NCI-H146 treated with DMSO at 0.1 percent for 48 hours (cell line): Measurements from ENCODE around the gene CFAP20DC.
"Not testable (repeated sequence)": the region's sequence is repeated elsewhere in the genome, so short reads cannot be mapped to it uniquely, and the experiment has no call there.

Experiments used
- DNase-seq: peaks from one replicate; lab custom pipeline; 2025; ENCODE audit not compliant: unreplicated experiment; lab: John Stamatoyannopoulos, UW

Gene CFAP20DC

DNA sequence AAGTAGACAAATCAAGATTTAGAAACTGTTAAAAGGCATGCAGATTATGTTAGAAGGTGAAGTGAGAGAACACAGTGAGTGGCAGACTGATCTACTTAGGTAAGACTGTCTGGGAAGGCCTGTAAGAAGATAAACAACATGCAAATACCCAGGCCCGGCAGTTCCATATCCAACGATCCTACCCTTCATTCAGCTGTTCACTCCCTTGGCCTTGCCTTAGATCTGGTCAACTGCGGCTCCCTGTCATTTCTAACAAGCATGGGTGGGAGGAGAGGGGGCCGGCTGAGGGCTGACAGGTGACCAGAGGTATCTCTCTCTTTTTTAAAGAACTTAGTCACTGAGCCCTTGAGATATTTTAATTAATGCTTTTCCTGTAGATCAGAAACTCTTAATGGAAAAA lies 298.6 kb downstream of the CFAP20DC start:
- DNase-seq, result no peak

DNA sequence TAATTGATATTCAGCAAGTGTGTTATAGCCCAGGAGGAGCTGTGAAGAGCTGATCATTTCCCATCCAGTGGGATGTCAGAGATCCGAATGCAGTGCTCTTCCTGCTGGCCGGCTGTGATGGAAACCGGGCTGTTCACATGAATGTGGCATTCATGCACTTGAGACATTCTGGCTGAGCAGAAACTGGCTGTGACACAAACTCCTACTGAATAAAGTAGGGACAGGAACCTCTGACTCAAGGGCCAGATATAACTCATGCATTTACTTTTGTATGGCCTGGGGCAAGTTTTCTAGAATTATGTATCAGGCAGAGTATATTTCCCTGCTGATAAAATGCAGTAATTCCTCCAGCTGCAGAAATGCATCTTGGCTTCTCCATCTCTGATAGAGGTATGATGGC lies 299.9 kb downstream of the CFAP20DC start:
- no peak for DNase-seq

DNA sequence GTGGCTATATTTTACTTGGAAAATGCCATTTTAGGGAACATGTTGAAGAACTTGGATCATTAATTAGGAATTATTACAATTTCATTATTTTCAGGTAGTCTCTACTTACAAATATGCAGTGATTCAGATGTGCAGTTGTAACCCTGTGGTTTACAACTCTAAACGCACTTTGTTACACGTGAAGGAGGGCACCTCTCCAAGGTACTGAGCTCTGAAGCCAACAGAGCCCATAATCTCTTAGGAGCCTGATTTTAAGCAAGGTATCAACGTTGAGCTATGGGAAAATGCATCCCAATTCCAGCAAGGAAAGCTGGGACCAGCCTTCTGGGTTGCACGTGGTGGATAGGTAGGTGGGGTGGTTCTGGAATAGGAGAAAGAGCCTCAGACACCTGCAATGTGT lies 301.8 kb downstream of the CFAP20DC start:
- DNase-seq, result no peak

DNA sequence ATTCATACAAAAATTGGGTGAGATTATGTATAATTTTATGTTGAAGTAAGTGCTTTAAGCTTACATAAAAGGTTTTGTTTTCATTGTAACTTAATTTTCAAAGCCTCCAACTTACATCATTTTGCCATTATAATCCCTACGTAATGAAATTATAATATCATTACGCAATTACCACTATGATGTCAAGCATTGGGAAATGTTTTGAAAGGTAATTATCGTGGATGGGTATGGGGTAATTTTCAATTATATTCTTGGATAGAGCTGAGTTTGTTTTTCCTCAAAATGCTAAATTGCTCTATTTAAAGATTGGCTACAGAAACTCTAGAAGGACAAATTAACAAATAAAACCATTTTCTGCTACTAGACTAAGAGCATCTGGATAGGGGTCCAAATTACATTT lies 303.1 kb downstream of the CFAP20DC start:
- no peak for DNase-seq

DNA sequence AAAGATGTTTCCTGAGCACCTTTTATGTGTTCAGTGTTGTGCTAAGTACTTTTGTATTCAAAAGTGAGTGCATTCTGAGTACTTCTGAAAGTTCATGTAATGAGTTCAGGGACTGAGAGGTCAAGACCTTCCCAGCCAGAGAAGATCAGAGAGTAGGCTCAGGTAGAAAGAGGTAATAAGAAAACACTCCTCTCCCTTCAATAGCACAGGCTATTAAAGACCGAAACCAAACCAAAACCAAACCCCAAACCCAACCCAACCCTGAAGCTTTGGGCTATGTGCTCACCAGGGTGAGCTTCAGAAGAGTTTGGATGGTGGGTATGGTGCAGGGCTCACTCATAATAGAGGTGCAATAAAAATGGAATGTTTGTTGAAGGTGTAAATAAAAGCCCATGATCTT lies 306.5 kb downstream of the CFAP20DC start:
- DNase-seq, result no peak

DNA sequence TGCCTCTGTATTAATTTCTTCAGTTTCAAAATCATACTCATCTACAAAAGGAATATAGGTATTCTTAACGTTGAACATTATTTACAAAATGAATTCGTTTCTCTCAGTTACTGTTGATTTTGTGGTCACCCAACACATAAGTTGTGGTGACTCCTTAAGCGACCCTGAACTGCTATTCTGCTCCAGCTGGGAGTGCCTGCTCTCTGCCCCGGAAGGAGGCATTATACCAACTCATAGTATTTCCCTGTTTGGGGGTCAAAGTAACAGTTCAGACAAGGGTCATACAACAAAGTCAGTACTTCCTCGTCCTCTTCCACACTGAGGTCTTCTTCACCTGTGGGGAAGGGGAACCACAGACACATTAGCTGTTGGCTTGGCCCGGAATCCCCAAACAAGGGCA lies 307.6 kb downstream of the CFAP20DC start:
- DNase-seq, result no peak

DNA sequence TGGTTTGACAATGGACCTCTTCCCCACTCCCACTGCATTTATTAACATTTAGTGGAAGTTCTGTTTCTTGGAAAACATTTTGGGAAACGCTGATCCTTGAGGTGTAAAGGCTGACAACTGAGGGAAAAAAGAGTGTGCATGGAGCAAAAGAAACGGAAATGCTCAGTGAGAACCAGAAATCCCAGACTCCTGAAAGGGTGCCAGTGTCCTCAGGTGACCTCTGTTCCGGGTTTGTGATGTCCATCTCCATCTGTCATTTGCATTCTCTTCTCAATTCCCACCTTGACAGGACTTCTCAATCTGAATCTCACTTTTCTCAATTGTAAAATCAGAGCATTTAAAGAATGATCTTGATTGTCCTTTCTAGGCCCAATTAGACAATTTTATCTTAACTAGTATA lies 312.2 kb downstream of the CFAP20DC start:
- no peak for DNase-seq

DNA sequence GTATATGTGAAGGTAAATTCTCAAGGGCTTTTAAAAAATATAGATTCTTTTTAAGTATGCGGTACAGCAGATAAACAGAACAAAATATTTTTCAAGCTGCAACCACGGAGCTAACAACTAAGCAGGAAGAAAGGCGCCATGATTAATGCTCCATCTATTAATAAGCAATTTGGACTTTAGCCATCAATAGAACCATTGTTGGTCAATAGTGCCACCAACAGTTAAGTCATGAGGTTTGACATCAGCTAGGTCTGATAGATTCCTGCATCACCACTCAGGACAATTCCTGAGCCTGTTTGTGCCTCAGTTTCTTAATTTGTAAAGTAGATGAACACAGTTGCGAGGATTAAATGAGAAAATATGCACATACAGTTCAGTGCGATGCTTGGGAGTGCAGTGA lies 318.2 kb downstream of the CFAP20DC start:
- no peak for DNase-seq

DNA sequence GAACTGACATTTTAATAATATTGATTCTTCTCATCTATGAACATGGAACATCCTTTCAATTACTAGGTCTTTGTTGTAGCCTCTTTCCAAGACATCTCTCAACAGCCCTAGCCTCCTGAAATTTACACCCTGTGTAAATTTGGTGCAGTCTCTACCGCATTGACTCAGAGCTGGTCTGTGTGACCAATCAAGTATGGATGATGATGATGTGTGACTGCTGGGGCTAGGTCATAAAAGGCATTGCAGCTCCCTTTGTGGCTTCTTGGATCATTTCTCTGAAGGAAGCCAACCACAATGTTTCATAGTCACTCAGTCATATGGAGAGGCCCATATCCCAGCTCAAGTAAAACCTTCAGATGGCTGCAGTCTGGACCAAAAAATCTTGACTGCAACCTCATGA lies 321.1 kb downstream of the CFAP20DC start:
- DNase-seq, result no peak

DNA sequence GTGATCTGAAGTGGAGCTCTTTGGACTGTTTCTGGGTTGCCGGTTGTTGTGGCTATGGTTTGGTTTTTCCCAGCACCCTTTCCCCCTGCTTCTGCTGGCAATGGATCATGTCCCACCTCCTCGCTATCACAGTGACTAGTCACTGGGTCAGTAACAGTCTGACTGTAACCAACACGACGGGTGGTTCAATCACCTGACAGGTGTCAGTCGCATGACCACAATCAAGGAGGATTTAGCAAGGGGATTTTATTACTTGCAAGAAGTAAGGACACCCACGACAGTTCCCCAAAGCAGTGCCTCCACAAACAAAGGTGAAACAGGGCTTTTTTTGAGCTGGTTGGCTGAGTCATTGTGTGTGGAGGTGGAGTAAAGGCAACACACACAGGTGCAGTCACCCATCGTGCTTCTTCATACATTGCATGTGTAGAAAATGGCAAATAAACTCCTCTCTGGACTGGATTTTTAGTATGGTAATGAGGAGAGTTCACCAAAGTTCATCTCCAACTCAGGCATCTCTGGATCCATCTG lies 324.4 kb downstream of the CFAP20DC start:
- DNase-seq, result no peak

DNA sequence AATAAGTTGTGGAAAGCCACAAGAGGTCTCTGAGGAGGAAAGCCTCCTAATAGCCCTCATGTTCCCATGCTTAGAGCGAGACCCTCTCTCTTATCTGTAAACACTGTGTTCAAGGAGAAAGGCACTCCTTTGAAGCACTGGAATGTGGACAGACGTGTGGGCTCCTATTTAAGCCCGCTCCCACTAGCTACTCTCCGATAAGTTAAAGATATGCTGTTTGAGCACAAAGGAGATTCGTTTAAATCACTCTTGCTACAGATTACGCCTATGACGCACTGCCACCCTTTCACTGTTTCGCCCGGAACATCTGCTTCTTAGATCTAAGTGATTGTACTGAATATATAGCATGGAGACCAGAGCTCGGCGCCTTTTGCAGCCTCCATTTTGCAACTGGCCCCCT lies 325.5 kb downstream of the CFAP20DC start:
- no peak for DNase-seq

DNA sequence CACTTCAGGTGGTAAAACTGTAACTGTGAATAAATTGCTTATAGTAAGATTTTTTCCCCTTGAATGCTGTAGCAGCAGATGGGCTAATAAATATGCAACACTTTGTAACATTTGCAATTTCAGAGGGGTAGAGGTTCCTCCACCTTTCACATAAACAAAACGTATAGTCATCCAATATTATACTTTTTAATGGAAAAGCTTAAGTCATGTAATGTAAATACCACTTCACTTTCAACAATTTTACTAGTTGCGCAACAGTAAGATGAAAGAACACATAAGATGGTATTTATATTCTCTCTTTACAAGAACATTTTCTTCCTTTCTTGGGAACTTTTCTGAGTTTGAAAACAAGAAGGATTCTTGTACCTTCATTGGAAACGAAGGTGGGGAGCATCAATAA lies 326.7 kb downstream of the CFAP20DC start:
- DNase-seq, result no peak

DNA sequence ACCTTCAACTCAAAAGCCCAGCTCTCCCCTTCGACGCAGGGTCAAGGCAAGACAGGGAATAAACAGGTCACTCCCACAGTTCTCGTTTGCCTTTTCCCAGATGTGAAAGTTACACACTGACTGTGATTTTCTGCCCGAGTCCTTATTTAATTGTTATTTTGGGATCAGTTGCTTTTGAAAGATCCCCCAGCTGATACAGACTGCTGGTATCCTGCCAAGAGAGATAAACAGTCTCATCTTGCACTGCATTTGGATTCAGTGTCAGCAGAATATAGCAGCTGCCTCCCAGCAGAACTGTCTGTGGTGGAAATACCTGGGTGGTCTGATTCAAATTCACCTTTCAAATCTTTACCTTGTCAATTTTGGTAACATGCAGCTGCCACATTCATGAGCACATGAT lies 327.3 kb downstream of the CFAP20DC start:
- peak; percentile 61 for DNase-seq

DNA sequence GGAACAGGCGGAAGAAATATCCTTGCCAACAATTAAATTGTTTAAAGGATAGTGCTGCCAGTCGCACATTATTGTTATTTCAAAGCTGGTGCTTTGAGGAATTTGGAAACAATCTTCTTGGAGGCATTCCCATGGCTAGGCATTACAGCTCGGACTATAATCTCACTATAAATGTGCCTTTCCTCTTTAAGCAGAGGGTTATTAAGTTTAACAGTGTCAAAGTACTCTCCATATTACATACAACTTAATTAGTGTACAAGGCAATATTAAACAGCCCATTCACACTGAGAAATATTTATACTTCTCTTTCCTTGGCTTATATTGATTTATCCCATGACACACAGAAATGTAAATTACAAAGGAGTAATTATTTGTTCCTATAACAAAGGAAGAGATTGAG lies 329.3 kb downstream of the CFAP20DC start:
- no peak for DNase-seq

DNA sequence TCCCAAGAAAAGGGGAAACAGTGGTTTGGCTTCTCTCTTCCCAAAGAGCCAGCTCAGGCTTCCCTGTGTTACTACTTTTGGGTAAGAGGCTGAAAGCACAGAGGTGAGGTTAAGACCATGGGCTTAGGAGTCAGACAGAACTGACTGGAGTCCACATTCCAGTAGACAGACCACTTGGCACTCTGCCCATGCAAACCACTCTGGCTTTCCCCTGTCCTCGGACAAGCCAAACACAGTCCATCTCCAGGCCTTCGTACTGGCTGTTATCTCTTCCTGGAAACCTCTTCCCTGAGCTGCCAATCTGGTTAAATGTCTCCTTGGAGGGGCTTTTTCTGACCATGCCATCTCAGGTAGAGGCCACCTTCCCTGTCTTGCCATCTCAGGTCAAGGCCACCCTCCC lies 330.1 kb downstream of the CFAP20DC start:
- DNase-seq, result no peak

DNA sequence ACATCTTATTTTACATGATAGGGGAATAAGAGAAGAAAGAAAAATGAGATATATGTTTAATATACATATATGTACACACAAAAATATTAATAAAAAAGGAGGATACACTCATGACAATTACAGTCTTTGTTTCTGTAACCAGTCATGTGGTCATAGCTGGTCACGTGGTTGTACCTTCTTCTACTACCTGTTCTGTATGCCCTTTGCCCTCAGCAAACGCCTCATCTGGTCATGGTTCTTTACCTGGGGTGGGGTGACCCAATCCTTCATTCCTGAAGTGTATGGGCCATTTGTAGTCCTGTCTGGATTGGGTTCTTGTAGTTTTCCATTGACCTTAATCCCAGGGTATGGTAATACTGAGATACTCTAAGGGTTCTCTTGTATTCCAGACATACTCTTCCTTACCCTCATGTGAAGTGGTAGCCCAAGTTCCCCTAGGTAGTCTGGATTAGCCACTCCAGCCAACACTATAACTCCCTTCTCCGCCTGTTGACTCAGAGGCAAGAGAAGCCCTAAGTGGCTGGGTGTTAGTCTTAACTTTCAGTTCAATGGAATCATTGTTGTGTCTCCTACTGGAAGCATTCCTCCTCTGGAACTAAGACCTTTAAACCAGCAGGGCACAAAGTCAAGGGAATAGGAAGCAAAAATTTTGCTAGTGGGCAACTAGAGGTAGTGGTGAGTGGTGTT lies 336.0 kb downstream of the CFAP20DC start:
- no peak for DNase-seq

DNA sequence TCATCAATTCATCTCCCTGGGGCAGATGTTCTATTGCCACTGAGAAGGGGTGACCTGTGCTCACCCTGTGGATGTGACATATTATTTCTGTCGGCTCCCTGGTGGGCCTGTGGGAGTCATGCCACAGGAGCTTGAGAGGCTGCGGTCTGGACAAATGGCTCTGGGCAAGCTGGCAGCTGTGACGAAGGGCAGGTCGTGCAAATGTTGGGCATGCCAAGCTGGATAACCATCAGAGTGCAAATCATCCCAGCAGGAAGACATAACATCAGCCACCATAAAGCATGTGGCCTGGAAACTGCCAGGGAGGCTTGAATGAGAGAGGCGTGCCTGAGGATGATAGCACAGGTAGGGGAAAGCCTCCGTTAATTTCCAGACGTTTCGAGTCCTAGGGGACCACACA lies 338.0 kb downstream of the CFAP20DC start:
- DNase-seq, result no peak

DNA sequence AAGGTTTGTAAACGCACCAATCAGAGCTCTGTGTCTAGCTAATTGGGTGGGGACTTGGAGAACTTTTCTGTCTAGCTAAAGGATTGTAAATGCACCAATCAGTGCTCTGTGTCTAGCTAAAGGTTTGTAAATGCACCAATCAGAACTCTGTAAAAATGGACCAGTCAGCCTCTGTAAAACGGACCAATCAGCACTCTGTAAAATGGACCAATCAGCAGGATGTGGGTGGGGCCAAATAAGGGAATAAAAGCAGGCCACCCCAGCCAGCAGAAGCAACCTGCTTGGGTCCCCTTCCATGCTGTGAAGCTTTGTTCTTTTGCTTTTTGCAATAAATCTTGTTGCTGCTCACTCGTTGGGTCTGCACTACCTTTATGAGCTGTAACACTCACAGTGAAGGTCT lies 340.8 kb downstream of the CFAP20DC start:
- not testable (repeated sequence) for DNase-seq

DNA sequence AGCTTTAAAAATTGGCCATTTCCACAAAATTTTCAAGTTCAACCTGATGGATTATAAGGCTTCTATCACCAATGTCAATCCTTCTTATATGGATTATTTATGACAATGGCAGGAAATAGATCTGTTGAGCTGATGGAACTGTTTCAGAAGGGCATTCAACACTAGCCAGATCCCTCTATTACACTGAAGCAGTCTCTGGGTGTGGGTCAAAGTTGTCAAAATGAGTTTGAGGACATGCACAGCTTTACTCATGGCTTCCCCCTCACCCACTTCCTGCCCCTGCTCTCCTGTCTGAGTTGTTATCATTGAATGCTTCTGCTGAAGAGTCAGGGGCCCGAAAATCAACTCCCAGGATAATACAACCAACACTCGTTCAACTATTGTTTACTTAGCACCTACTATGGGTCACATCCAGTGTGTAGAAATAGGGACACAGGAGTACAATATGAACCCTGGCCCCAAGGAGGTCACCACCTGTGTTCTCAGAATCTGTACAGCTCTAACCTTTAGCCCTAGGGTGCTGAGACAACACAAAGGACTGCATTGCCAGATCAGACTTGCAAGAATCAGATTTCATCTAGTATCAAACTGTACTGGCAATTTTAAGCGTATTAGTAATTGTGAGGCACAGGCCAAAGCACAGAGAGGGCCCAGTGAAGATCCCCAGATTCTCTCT lies 341.6 kb downstream of the CFAP20DC start:
- no peak for DNase-seq

DNA sequence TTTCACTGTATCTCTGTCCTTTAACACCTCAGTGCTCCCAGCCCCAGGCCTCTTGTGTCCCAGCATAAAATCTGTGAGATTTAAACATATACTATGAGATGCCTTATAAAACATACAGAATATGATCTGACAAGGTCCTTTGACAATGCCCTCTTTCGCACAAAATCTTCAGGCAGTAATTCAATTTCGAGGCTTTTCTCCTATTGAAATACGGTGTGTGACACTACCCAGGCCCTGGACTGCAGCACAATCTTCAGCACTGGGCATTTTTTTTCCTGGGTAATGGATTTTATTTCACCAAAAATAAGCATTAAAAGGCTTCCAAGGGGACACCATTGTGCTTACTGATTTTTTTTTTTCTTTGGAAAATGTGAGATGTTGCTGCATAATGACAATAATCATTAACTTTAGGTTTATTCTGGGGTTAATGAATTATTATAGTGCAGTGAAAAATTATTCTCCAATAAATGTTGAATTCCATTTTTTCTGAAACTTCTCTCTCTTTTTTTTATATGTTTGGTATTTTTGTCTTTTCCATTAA lies 342.4 kb downstream of the CFAP20DC start:
- DNase-seq, result no peak

DNA sequence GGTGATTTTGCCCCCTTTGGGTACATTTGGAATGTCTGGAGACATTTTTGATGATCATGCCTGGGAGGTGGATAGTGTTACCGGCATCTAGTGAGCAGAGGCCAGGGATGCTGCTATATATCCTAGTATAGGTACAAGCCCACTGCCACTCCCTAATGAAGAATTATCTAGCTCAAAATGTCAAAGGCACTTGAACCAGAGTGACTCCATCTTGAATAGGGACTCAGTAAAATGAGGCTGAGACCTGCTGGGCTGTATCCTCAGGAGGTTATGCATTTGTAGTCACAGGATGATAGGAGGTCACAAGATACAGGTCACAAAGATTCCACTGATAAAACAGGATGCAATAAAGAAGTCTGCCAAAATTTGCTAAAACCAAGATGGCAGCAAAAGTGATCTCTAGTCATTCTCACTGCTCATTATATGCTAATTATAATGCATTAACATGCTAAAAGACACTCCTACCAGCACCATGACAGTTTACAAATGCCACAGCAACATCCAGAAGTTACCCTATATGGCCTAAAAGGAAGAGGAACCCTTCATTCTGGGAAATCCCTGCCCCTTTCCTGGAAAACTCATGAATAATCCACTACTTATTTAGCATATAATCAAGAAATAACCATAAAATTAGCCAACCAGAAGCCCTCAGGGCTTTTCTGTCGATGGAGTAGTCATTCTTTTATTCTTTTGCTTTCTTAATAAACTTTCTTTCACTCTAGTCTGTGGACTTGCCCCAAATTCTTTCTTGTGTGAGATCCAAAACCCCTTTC lies 343.2 kb downstream of the CFAP20DC start:
- no peak for DNase-seq

DNA sequence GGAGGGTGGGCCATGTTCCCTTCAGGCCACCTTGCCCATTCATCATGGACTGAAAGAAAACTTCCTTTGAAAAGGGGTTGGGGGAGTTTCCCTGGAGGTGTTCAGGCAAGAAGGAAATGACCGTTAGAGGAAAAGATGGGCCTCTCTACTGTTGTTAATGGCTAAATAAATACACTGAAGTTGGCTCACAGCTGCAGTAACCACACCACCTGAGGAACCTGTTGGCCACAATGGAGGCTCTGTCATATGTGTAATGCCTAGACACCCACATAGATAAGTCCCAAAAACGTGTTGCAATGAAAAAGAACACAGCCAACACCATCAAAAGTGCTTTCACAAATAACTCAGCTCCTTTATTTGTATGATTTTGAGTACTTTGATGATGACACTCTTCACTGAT lies 345.1 kb downstream of the CFAP20DC start:
- no peak for DNase-seq
